ENCODE measurements around the gene ADGRG3.

Gene ADGRG3

DNA sequence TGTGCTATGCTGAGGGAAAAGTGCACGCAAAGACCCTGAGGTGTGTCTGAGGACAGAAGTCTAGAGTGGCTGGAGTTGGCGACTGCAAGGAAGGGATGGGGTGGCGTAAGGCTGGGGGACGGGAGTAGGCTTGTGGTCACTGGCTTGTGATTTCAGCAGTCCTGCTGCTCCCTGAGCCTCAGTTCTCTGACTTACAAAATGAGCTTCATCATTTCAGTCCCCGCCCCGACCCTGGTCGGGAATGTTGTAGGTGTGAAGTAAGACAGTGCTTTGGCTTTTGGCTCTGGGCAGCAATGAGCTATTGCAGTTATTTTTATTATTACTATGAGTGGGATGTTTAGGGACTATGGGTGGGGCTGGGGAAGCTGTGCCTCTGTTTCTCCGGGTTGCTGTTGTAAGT lies 31.1 kb upstream of the ADGRG3 start:
- no peaks in the 10 kb centered on the region for H3K36me3 ChIP-seq (ENCODE audit: insufficient read depth, low read length)
- no peak overlapping the region for H3K27ac ChIP-seq (ENCODE audit: low read length)
- no peaks in the 10 kb centered on the region for H3K9me3 ChIP-seq (ENCODE audit: insufficient read depth, low read length, severe bottlenecking)
- no peak for TF ChIP-seq CTCF (IDR thresholded peaks at IDR 0.05; ENCODE audit: borderline replicate concordance, extremely low read depth, low read length, poor library complexity, severe bottlenecking)
- TF ChIP-seq EZH2 (IDR thresholded peaks at IDR 0.05; ENCODE audit: borderline replicate concordance, low read depth, low read length, severe bottlenecking) = no peak
- no peak overlapping the region for H3K4me2 ChIP-seq (ENCODE audit: insufficient read depth, low read length)
- DNase-seq (no peak), ATAC-seq (ENCODE audit: insufficient read depth, low read depth) (no peak)
- H3K79me2 ChIP-seq (ENCODE audit: insufficient read depth, low read length) = no peaks in the 10 kb centered on the region
- no peaks in the 10 kb centered on the region for H4K20me1 ChIP-seq (ENCODE audit: insufficient read depth, low read length)
- H3K4me3 ChIP-seq (ENCODE audit: low read depth in 1 of 2, low read length in 2 of 2) = no peak overlapping the region
- H3K9ac ChIP-seq (ENCODE audit: low read depth, low read length) = no peak overlapping the region
- H3K4me1 ChIP-seq (ENCODE audit: insufficient read depth, low read length) = peaks cover 18% of the 10 kb centered on the region
- H2AFZ ChIP-seq (ENCODE audit: low read depth, low read length) = no peak overlapping the region
- no peaks in the 10 kb centered on the region for H3K27me3 ChIP-seq (ENCODE audit: insufficient read depth, low read length, poor library complexity)

DNA sequence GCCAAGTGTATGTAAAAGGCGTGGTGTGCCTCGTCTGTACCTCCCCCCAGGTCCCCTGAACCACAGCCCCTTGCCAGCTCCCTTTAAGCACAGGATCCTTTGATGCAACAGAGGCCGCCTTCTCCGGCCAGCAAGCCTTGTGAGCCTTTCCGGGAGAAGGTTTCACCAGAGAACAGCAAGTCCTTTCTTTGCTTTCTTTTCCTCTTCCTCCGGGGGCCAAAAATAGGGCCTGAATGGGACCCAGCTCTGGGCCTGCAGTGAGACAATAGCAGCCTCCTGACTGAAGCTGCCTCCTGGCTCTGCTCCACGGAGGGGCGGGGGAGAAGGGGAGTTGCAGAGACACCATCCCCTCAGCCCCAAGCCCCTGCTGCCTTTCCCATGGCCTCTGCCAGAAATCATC lies 30.7 kb upstream of the ADGRG3 start:
- Histone ChIP-seq H3K4me3 (ENCODE audit: low read depth in 1 of 2, low read length in 2 of 2) (no peak overlapping the region), H3K4me2 (ENCODE audit: insufficient read depth, low read length) (no peak overlapping the region), H3K9me3 (ENCODE audit: insufficient read depth, low read length, severe bottlenecking) (no peaks in the 10 kb centered on the region), H3K27ac (ENCODE audit: low read length) (no peak overlapping the region), H3K4me1 (ENCODE audit: insufficient read depth, low read length) (peaks cover 22% of the 10 kb centered on the region), H2AFZ (ENCODE audit: low read depth, low read length) (no peak overlapping the region), H4K20me1 (ENCODE audit: insufficient read depth, low read length) (no peaks in the 10 kb centered on the region), H3K36me3 (ENCODE audit: insufficient read depth, low read length) (no peaks in the 10 kb centered on the region), H3K9ac (ENCODE audit: low read depth, low read length) (no peak overlapping the region), H3K79me2 (ENCODE audit: insufficient read depth, low read length) (no peaks in the 10 kb centered on the region), H3K27me3 (ENCODE audit: insufficient read depth, low read length, poor library complexity) (no peaks in the 10 kb centered on the region)
- DNase-seq (no peak), ATAC-seq (ENCODE audit: insufficient read depth, low read depth) (no peak)
- TF ChIP-seq CTCF (IDR thresholded peaks at IDR 0.05; ENCODE audit: borderline replicate concordance, extremely low read depth, low read length, poor library complexity, severe bottlenecking) (no peak), EZH2 (IDR thresholded peaks at IDR 0.05; ENCODE audit: borderline replicate concordance, low read depth, low read length, severe bottlenecking) (no peak)

GRCh38 chr16:57637965-57638364 lies 30.1 kb upstream of the ADGRG3 start:
- no peak for TF ChIP-seq CTCF (IDR thresholded peaks at IDR 0.05; ENCODE audit: borderline replicate concordance, extremely low read depth, low read length, poor library complexity, severe bottlenecking)
- no peak for TF ChIP-seq EZH2 (IDR thresholded peaks at IDR 0.05; ENCODE audit: borderline replicate concordance, low read depth, low read length, severe bottlenecking)
- H3K9me3 ChIP-seq (ENCODE audit: insufficient read depth, low read length, severe bottlenecking) = no peaks in the 10 kb centered on the region
- DNase-seq (no peak), ATAC-seq (ENCODE audit: insufficient read depth, low read depth) (no peak)
- H3K4me1 ChIP-seq (ENCODE audit: insufficient read depth, low read length) = peaks cover 27% of the 10 kb centered on the region
- no peak overlapping the region for H3K9ac ChIP-seq (ENCODE audit: low read depth, low read length)
- H3K4me2 ChIP-seq (ENCODE audit: insufficient read depth, low read length) = no peak overlapping the region
- no peak overlapping the region for H3K4me3 ChIP-seq (ENCODE audit: low read depth in 1 of 2, low read length in 2 of 2)
- no peak overlapping the region for H3K27ac ChIP-seq (ENCODE audit: low read length)
- no peaks in the 10 kb centered on the region for H3K79me2 ChIP-seq (ENCODE audit: insufficient read depth, low read length)
- no peaks in the 10 kb centered on the region for H3K27me3 ChIP-seq (ENCODE audit: insufficient read depth, low read length, poor library complexity)
- H3K36me3 ChIP-seq (ENCODE audit: insufficient read depth, low read length) = no peaks in the 10 kb centered on the region
- no peaks in the 10 kb centered on the region for H4K20me1 ChIP-seq (ENCODE audit: insufficient read depth, low read length)
- H2AFZ ChIP-seq (ENCODE audit: low read depth, low read length) = no peak overlapping the region

DNA sequence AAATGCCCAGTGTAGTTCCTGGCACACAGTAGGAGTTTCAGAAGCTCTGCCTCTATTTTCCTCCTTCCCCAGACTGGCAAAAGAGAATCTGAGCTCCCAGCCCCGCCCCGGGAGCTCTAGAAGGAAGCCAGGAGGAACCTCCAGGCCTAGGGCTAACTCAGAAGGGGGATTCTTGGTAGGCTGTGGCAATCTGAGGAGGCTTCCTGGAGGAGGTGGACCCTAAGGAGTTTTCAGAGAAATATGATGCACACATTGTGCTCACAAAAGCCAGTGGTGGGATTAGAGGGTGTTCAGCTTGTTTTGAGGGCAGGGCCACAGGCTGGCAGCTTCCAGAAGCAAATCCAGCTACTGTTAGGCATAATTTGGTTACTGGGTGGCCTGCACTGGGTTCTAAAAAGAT lies 29.7 kb upstream of the ADGRG3 start:
- no peak overlapping the region for H3K27ac ChIP-seq (ENCODE audit: low read length)
- no peaks in the 10 kb centered on the region for H3K79me2 ChIP-seq (ENCODE audit: insufficient read depth, low read length)

More for the DNA sequence above, 29.7 kb upstream of the ADGRG3 start:
- Histone ChIP-seq H3K9me3 (ENCODE audit: insufficient read depth, low read length, severe bottlenecking) (no peaks in the 10 kb centered on the region), H4K20me1 (ENCODE audit: insufficient read depth, low read length) (no peaks in the 10 kb centered on the region), H3K4me1 (ENCODE audit: insufficient read depth, low read length) (peaks cover 31% of the 10 kb centered on the region), H3K36me3 (ENCODE audit: insufficient read depth, low read length) (no peaks in the 10 kb centered on the region), H3K27me3 (ENCODE audit: insufficient read depth, low read length, poor library complexity) (no peaks in the 10 kb centered on the region), H3K9ac (ENCODE audit: low read depth, low read length) (no peak overlapping the region), H3K4me3 (ENCODE audit: low read depth in 1 of 2, low read length in 2 of 2) (no peak overlapping the region), H2AFZ (ENCODE audit: low read depth, low read length) (no peak overlapping the region), H3K4me2 (ENCODE audit: insufficient read depth, low read length) (no peak overlapping the region)
- no peak for TF ChIP-seq CTCF (IDR thresholded peaks at IDR 0.05; ENCODE audit: borderline replicate concordance, extremely low read depth, low read length, poor library complexity, severe bottlenecking)
- no peak for TF ChIP-seq EZH2 (IDR thresholded peaks at IDR 0.05; ENCODE audit: borderline replicate concordance, low read depth, low read length, severe bottlenecking)
- DNase-seq = no peak
- no peak for ATAC-seq (ENCODE audit: insufficient read depth, low read depth)
